ENCODE measurements around the gene C1QTNF8. TPM values are rescaled to one million over a fixed set of nuclear protein-coding genes. Genes with fewer than 3 reads are reported as not detected.

C1QTNF8 gene
- total RNA-seq, 6 donors from 2014 or later, result 0.30 TPM; not detected in 5

- no peak for ATAC-seq (ENCODE audit: low FRiP score in 2 of 2)
- no peak for DNase-seq
- no peaks in the 10 kb centered on the region for H3K4me1 ChIP-seq
- no peak overlapping the region for H3K27ac ChIP-seq
- no peaks in the 10 kb centered on the region for H3K9me3 ChIP-seq
- no peak overlapping the region for H3K4me3 ChIP-seq
- no peaks in the 10 kb centered on the region for H3K36me3 ChIP-seq
- no peak for TF ChIP-seq POLR2A (IDR thresholded peaks at IDR 0.05)
- no peak for TF ChIP-seq POLR2AphosphoS5 (IDR thresholded peaks at IDR 0.05)
- no peak for TF ChIP-seq EP300 (IDR thresholded peaks at IDR 0.05)
- peaks cover 0 to 16% (median 4%) of the 10 kb centered on the region in 4 donors for H3K27me3 ChIP-seq
- 49 to 64% methylated on average over 11 to 19 of the region's 19 CpGs for WGBS, 2 donors
These were observed 13.6 kb upstream of the C1QTNF8 start for GRCh38 chr16:1109648-1110047.

- peaks cover 0 to 16% (median 7%) of the 10 kb centered on the region in 4 donors for H3K27me3 ChIP-seq
- no peak for DNase-seq
- no peak overlapping the region for H3K4me3 ChIP-seq
- no peaks in the 10 kb centered on the region for H3K4me1 ChIP-seq
- H3K36me3 ChIP-seq, result no peaks in the 10 kb centered on the region
- ATAC-seq (ENCODE audit: low FRiP score in 2 of 2), result no peak
- no peaks in the 10 kb centered on the region for H3K9me3 ChIP-seq
- H3K27ac ChIP-seq, result no peak overlapping the region
- 38 to 47% methylated on average over 25 to 42 of the region's 42 CpGs for WGBS, 2 donors
- TF ChIP-seq CTCF (IDR thresholded peaks at IDR 0.05) (no peak), EP300 (IDR thresholded peaks at IDR 0.05) (no peak), POLR2A (IDR thresholded peaks at IDR 0.05) (no peak), POLR2AphosphoS5 (IDR thresholded peaks at IDR 0.05) (no peak)
These were observed 12.5 kb upstream of the C1QTNF8 start for GRCh38 chr16:1108299-1109252.

- WGBS, 2 donors, result 60 to 90% methylated on average over 2 to 7 of the region's 12 CpGs
- Histone ChIP-seq H3K27ac (no peak overlapping the region), H3K4me3 (no peak overlapping the region), H3K4me1 (peaks cover 5 to 8% (median 6%) of the 10 kb centered on the region in 4 donors), H3K9me3 (no peaks in the 10 kb centered on the region), H3K36me3 (no peaks in the 10 kb centered on the region), H3K27me3 (peaks cover 0 to 23% (median 10%) of the 10 kb centered on the region in 4 donors)
- ATAC-seq (ENCODE audit: low FRiP score in 2 of 2), result no peak
- no peak for DNase-seq
- TF ChIP-seq POLR2A (IDR thresholded peaks at IDR 0.05) (no peak), CTCF (IDR thresholded peaks at IDR 0.05) (no peak), POLR2AphosphoS5 (IDR thresholded peaks at IDR 0.05) (no peak), EP300 (IDR thresholded peaks at IDR 0.05) (no peak)
These were observed 11.7 kb upstream of the C1QTNF8 start for GRCh38 chr16:1107731-1108130.

- DNase-seq (no peak), ATAC-seq (ENCODE audit: low FRiP score in 2 of 2) (no peak)
- 65% methylated on average over 9 of the region's 22 CpGs; no CpG with 5 or more reads in 1 of the 2 donors for WGBS, 2 donors
- peaks cover 5 to 8% (median 6%) of the 10 kb centered on the region in 4 donors for H3K4me1 ChIP-seq
- H3K4me3 ChIP-seq, result no peak overlapping the region
- no peak overlapping the region for H3K27ac ChIP-seq
- H3K27me3 ChIP-seq, result peaks cover 0 to 23% (median 10%) of the 10 kb centered on the region in 4 donors
- no peaks in the 10 kb centered on the region for H3K9me3 ChIP-seq
- TF ChIP-seq POLR2AphosphoS5 (IDR thresholded peaks at IDR 0.05) (no peak), EP300 (IDR thresholded peaks at IDR 0.05) (no peak), POLR2A (IDR thresholded peaks at IDR 0.05) (no peak), CTCF (IDR thresholded peaks at IDR 0.05) (no peak)
- no peaks in the 10 kb centered on the region for H3K36me3 ChIP-seq
These were observed 11.1 kb upstream of the C1QTNF8 start for GRCh38 chr16:1107141-1107540.

- Histone ChIP-seq H3K4me3 (no peak overlapping the region), H3K27ac (no peak overlapping the region), H3K9me3 (no peaks in the 10 kb centered on the region), H3K4me1 (peaks cover 5 to 8% (median 6%) of the 10 kb centered on the region in 4 donors), H3K27me3 (peaks cover 0 to 23% (median 10%) of the 10 kb centered on the region in 4 donors), H3K36me3 (no peaks in the 10 kb centered on the region)
- DNase-seq (no peak), ATAC-seq (ENCODE audit: low FRiP score in 2 of 2) (no peak)
- 72 to 80% methylated on average over 10 to 14 of the region's 16 CpGs for WGBS, 2 donors
- TF ChIP-seq EP300 (IDR thresholded peaks at IDR 0.05) (no peak), CTCF (IDR thresholded peaks at IDR 0.05) (no peak), POLR2A (IDR thresholded peaks at IDR 0.05) (no peak), POLR2AphosphoS5 (IDR thresholded peaks at IDR 0.05) (no peak)
These were observed 10.6 kb upstream of the C1QTNF8 start for GRCh38 chr16:1106659-1107058.

Measured in upper lobe of left lung (tissue), 6 donors.